Erythroblast (primary cell): ENCODE results near the gene DENND4A.

Experiments used
- GATA1 ChIP-seq: IDR thresholded peaks from 2 replicates; pipeline ENCODE4 v1.6.1; 2011; ENCODE audit warnings: low read depth, mild to moderate bottlenecking, control low read depth, low read length, moderate library complexity
- POLR2A ChIP-seq: IDR thresholded peaks from 2 replicates; pipeline ENCODE4 v1.6.1; 2011; ENCODE audit warnings: mild to moderate bottlenecking, low read length

- TF ChIP-seq POLR2A (no peak), GATA1 (no peak)
Observed at GRCh38 chr15:65772930-65773329, 19.2 kb downstream of the DENND4A start.
